Activated CD8-positive, alpha-beta memory T cell treated with anti-CD3 and anti-CD28 coated beads, Interleukin-2, amount 50 U/mL, for 48 hours (primary cell): Measurements from ENCODE around the gene MEIG1.
"Not testable (repeated sequence)": the region's sequence is repeated elsewhere in the genome, so short reads cannot be mapped to it uniquely, and the experiment has no call there.

ENCODE experiments used
- DNase-seq: peaks from one replicate; pipeline ENCODE4 v3.0.0-alpha.2; 2020

Gene MEIG1

GRCh38 chr10:14959221-14960057 lies at the start of gene MEIG1:
Gene MEIG1, plus strand, starts transcription at chr10:14959388. Its CDS starts 7,081 bp downstream, at chr10:14966469.
- peak; percentile 100 for DNase-seq

GRCh38 chr10:14910953-14911352 lies 48.2 kb upstream of the MEIG1 start:
- no peak for DNase-seq

DNA sequence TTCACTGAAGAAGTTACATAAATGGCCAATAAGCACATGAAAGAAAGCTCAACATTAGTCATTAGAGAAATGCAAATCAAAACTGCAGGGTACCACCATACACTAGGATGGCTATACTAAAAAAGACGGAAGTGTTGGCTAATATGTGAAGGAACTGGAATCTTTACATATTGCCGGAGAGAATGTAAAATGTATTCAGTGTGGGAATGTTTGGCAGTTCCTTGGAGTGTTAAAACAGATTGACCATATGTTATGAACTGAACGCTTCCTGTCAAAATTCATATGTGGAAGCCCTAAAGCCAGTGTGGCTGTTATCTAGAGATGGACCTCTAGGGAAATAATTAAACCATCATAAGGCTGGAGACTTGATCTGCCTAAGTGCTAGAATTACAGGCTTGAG lies 47.4 kb upstream of the MEIG1 start:
- no peak for DNase-seq

GRCh38 chr10:14916600-14916999 lies 42.6 kb upstream of the MEIG1 start:
- DNase-seq = no peak

DNA sequence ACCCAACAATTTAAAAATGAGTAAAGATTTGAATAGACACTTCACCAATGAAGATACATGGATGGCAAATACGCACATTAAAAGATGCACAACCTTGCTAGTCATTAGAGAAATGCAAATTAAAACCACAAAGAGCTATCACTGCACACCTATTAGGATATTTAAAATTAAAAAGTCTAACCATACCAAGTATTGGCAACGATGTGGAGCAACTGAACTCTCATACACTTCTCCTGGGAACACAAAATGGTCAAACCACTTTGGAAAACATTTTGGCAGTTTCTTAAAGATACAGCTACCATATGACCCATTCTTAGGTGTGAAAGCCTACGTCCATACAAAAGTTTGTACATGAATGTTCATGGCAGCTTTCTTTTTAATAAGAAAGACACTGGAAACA lies 41.4 kb upstream of the MEIG1 start:
- DNase-seq = no peak

- DNase-seq = no peak
These were observed 40.2 kb upstream of the MEIG1 start for GRCh38 chr10:14918964-14919363.

DNA sequence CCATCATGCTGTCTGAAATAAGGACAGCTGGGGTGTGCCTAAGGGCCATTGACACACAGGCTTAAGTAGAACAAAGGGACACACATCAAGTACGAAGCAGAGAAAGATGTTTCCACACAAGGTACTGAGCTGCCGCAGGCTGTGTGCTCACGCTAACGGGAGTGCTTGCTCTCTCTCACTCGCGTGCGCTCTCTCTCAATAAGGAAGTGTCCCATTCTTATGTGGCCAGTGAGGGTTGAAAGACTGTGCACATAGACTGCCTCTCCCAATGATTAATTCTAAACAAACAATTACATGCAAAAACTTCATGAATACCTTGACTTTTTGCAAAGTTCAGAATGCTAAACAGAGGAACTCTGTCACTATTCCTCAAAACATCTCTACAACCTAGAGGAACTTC lies 35.2 kb upstream of the MEIG1 start:
- DNase-seq = no peak

GRCh38 chr10:14925268-14925667 lies 33.9 kb upstream of the MEIG1 start:
- DNase-seq = no peak

- DNase-seq = no peak
These were observed 33.1 kb upstream of the MEIG1 start for GRCh38 chr10:14926061-14926470.

- DNase-seq = no peak
These were observed 32.3 kb upstream of the MEIG1 start for GRCh38 chr10:14926722-14927416.

- DNase-seq = no peak
These were observed 28.6 kb upstream of the MEIG1 start for GRCh38 chr10:14930610-14931009.

DNA sequence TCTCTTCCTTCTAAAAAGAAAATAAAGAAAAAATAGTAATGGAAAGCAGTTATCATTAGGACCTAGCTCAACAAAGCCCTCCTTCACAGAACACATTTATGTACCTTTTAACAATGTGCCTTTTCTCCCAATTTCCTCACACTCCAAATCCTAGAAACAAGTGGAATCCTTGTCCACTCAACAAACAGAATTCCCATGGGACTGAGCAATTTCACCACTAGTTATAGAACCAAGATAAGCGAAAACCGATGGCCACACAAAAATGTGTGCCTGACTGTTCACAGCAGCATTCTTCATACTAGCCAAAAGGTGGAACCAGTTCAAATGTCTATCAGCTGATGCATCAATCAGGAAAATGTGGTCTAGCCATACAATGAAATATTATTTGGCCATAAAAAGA lies 22.6 kb upstream of the MEIG1 start:
- DNase-seq = no peak

GRCh38 chr10:14938971-14939370 lies 20.2 kb upstream of the MEIG1 start:
- DNase-seq = not testable (repeated sequence)

GRCh38 chr10:14942147-14942949 lies 16.8 kb upstream of the MEIG1 start:
- DNase-seq = not testable (repeated sequence)

GRCh38 chr10:14942950-14943338 lies 16.2 kb upstream of the MEIG1 start:
- not testable (repeated sequence) for DNase-seq

GRCh38 chr10:14945108-14945507 lies 14.1 kb upstream of the MEIG1 start:
- DNase-seq = no peak

- DNase-seq = no peak
These were observed 11.9 kb upstream of the MEIG1 start for GRCh38 chr10:14947268-14947667.

- DNase-seq = no peak
These were observed 9.9 kb upstream of the MEIG1 start for GRCh38 chr10:14949291-14949690.

GRCh38 chr10:14952851-14953423 lies 6.3 kb upstream of the MEIG1 start:
- no peak for DNase-seq

DNA sequence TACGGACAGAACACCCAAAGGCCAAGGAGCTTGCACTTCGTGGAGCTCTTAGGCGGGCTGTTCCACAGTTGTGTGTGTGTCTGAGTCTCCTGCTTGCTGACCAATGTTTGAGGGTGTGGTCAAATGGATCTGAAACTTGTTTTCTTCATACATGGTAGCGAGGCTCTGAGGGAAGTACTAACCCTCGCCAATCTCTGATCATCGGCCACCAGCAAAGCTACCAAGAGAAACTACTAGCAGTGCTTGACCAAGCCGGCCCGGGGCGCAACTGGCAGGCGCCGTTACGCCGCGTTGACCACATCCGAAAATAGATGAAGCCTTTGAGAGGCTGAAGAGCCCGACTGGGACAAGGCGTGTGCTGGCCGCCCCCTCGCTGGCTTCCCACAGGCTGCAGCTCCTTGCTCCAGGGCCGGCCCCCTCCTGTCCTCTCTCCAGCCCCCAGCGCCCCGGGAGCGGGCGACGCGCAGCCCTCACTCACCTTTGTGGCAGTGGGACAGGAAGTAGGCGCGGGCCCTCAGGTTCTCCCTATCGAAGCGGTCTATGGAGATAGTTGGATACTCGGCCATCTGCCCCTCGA lies 5.7 kb upstream of the MEIG1 start:
- no peak for DNase-seq

DNA sequence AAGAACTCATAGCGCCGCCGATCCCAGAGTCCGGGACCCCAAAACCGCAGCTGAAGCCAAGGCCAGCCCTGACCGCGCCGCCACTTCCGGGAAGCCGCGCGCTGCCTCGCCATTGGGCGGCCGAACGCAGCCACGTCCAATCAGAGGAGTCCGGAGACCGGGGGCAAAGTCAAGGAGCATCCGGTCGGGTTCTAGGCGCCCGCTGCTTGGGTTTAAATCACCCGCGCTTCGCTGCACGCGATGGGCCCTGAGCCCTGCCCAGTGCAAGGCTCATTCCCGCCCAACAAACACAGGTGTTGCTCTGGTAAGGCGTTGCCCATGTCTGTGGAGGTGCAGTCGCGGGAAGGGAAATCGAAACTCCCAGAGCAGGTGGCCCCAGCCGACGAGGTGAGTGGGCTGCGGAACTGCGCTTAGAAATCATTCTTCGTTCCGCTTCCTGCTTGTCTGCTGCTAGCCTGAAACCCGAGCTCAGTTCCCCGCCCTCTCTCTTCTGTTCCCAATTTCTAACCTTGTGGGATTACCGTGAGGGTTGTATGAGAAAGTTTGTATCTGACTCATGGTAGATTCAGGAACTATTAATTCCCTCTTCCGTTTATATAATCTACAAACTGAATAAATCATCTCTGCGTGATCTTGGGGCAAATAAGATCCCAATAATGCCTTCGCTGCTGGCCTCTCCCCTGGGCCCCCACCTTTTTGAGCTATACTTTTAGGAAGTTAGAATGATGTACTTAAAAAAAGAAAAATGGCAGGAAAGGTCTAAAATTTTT lies 5.0 kb upstream of the MEIG1 start, which contains the start of gene DCLRE1C:
DCLRE1C (minus strand) TSS at position 96 of the 770 bp plus-strand sequence; CDS start at position 10, 86 bp downstream.
- peak; percentile 94 for DNase-seq

GRCh38 chr10:14954934-14955333 lies 4.3 kb upstream of the MEIG1 start:
- DNase-seq = no peak
